Spinal cord (tissue), 10 donors: ENCODE measurements around the gene ARL5A. TPM values are rescaled to one million over a fixed set of nuclear protein-coding genes. Genes with fewer than 3 reads are reported as not detected.
"Not testable (repeated sequence)": the region's sequence is repeated elsewhere in the genome, so short reads cannot be mapped to it uniquely, and the experiment has no call there.

ENCODE experiments used
- DNase-seq, 6 donors: peaks; one replicate each; pipeline versions ENCODE4 v3.0.0 to v3.0.0-alpha.2; 2013 to 2015; ENCODE audit warnings: low spot score in 6 of 6, low read depth in 4 of 6
- H3K27ac ChIP-seq: one replicate; pipeline ENCODE4 v1.5.1; 2013; ENCODE audit warnings: low read depth, low read length, control low read depth
- H3K27me3 ChIP-seq: one replicate; pipeline ENCODE4 v1.6.1; 2013; ENCODE audit warnings: low read length; ENCODE audit not compliant: control insufficient read depth, insufficient read depth
- H3K36me3 ChIP-seq: one replicate; pipeline ENCODE4 v1.6.1; 2013; ENCODE audit warnings: low read length; ENCODE audit not compliant: control insufficient read depth, insufficient read depth
- H3K4me1 ChIP-seq: one replicate; pipeline ENCODE4 v1.6.1; 2013; ENCODE audit warnings: low read length; ENCODE audit not compliant: control insufficient read depth, insufficient read depth
- H3K4me3 ChIP-seq: one replicate; pipeline ENCODE4 v1.5.1; 2013; ENCODE audit warnings: low read depth, low read length, control low read depth
- H3K9me3 ChIP-seq: one replicate; pipeline ENCODE4 v1.6.1; 2013; ENCODE audit warnings: low read length; ENCODE audit not compliant: control insufficient read depth, insufficient read depth
- WGBS: methylation state at CpG from one replicate; pipeline ENCODE4 v1.1.5; 2013; ENCODE audit warnings: missing lambda C conversion rate; ENCODE audit not compliant: insufficient coverage; 5-methylcytosine and 5-hydroxymethylcytosine counted together
- polyA plus RNA-seq, 2 donors: library from polyadenylated mRNA; unstranded; fragments of 120-200 nt; gene quantifications; one replicate each; pipeline ENCODE4 v1.2.1, GENCODE V29; 2013; ENCODE audit not compliant: insufficient read length in 2 of 2
- total RNA-seq, 2 donors: library from RNA; depleted of rRNA in 1 of 2; stranded (reverse); fragments of 120-200 nt in 1 of 2; fragments of >200 nt in 1 of 2; gene quantifications; one replicate each; pipeline versions ENCODE4 v1.2.3 to v1.2.4, GENCODE V29; 2013 to 2014
- donor health status: healthy.

Gene ARL5A
- total and polyA plus RNA-seq, 4 donors: 28.6 to 107 (median 58.7) TPM

DNA sequence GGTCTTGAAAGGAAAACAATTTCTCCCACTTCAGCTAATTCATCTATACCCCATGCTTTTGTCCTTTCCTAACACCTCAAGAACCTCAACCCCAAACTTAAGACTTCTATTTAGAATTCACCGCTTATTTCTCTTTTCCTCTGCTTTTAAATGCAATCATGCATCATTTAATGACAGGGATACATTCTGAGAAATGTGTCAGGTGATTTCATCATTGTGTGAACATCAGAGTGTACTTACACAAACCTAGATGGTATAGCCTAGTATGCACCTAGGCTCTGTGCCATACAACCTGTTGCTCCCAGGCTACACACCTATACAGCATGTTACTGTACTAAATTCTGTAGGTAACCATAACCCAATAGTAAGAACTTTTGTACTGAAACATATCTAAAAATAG lies 22.9 kb downstream of the ARL5A start:
- DNase-seq: no peak
- H3K4me1 ChIP-seq: no peaks in the 10 kb centered on the region
- no CpG with 5 or more reads among the region's 1 CpG for WGBS
- H3K9me3 ChIP-seq: no peaks in the 10 kb centered on the region
- no peaks in the 10 kb centered on the region for H3K27me3 ChIP-seq
- H3K27ac ChIP-seq: no peak overlapping the region
- no peak overlapping the region for H3K4me3 ChIP-seq
- peaks cover 6% of the 10 kb centered on the region for H3K36me3 ChIP-seq

GRCh38 chr2:151803811-151804210 lies 24.4 kb downstream of the ARL5A start:
- no peaks in the 10 kb centered on the region for H3K4me1 ChIP-seq
- no peak overlapping the region for H3K27ac ChIP-seq
- H3K27me3 ChIP-seq: no peaks in the 10 kb centered on the region
- H3K9me3 ChIP-seq: no peaks in the 10 kb centered on the region
- no peak for DNase-seq
- H3K4me3 ChIP-seq: no peak overlapping the region
- H3K36me3 ChIP-seq: peaks cover 4% of the 10 kb centered on the region

DNA sequence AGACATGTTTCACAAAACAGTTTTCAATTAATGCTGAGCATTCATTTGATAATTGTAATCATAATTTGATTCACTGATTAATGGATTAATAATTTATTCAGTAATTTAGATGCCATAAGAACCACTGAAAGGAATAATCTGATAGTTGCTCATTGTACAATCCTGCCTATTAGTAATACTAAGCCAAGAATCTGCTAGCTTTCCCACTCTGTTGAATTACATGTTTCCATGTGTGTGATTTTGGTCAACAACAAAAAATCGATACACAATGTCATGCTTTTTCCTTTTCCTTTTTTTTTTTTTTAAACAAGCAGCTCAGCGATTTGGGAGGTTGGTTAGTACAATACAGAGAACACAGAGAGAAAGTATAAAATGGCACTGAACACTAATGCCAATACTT lies 25.9 kb downstream of the ARL5A start:
- no CpG with 5 or more reads among the region's 2 CpGs for WGBS
- H3K36me3 ChIP-seq: peaks cover 2% of the 10 kb centered on the region

GRCh38 chr2:151799886-151800292 lies 28.3 kb downstream of the ARL5A start:
- no peaks in the 10 kb centered on the region for H3K4me1 ChIP-seq
- H3K36me3 ChIP-seq: peaks cover 2% of the 10 kb centered on the region
- WGBS: 80% methylated on average over 1 of the region's 3 CpGs
- no peak for DNase-seq
- H3K27ac ChIP-seq: no peak overlapping the region
- no peaks in the 10 kb centered on the region for H3K27me3 ChIP-seq
- H3K4me3 ChIP-seq: no peak overlapping the region
- H3K9me3 ChIP-seq: no peaks in the 10 kb centered on the region

More for the DNA sequence above, 25.9 kb downstream of the ARL5A start:
- no peaks in the 10 kb centered on the region for H3K27me3 ChIP-seq
- no peak for DNase-seq
- no peaks in the 10 kb centered on the region for H3K9me3 ChIP-seq
- no peaks in the 10 kb centered on the region for H3K4me1 ChIP-seq
- no peak overlapping the region for H3K27ac ChIP-seq
- no peak overlapping the region for H3K4me3 ChIP-seq

DNA sequence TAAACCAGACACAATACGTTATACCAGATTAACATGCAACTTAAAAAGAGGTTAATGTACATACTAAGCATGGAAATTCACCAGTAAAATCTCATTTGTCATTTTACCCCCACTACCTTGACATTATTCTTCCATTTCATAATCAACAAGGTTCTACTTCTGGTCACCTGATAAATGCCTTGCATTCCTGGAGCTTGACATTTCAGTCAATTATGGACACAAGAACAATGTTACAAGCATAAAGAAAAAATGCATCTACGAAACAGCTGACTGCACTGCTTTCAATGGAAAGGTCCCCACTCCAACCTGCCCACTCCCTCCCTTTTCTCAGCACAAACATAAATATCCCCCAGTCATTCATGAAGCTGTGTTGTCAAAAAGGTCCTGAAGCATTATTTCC lies 31.4 kb downstream of the ARL5A start:
- H3K9me3 ChIP-seq: no peaks in the 10 kb centered on the region
- WGBS: 63% methylated on average over 1 of the region's 2 CpGs
- no peaks in the 10 kb centered on the region for H3K36me3 ChIP-seq
- no peaks in the 10 kb centered on the region for H3K4me1 ChIP-seq
- no peaks in the 10 kb centered on the region for H3K27me3 ChIP-seq
- DNase-seq: no peak
- no peak overlapping the region for H3K4me3 ChIP-seq
- H3K27ac ChIP-seq: no peak overlapping the region

- H3K27ac ChIP-seq: no peak overlapping the region
- no CpG with 5 or more reads among the region's 4 CpGs for WGBS
- H3K4me3 ChIP-seq: no peak overlapping the region
- DNase-seq: no peak
- no peaks in the 10 kb centered on the region for H3K4me1 ChIP-seq
- no peaks in the 10 kb centered on the region for H3K27me3 ChIP-seq
- no peaks in the 10 kb centered on the region for H3K9me3 ChIP-seq
- H3K36me3 ChIP-seq: no peaks in the 10 kb centered on the region
These were observed 32.5 kb downstream of the ARL5A start for GRCh38 chr2:151795646-151796240.

DNA sequence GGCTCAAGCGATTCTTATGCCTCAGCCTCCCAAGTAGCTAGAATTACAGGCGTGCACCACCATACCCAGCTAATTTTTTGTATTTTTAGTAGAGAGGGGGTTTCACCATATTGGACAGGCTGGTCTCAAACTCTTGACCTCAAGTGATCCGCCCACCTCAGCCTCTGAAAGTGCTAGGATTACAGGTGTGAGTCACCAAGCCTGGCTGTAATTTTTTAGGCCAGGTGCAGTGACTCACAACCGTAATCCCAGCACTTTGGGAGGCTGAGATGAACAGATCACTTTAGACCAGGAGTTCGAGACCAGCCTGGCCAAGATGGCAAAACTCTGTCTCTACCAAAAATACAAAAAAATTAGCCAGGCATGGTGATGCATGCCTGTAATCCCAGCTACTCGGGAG lies 33.8 kb downstream of the ARL5A start:
- 100% methylated on average over 2 of the region's 6 CpGs for WGBS

DNA sequence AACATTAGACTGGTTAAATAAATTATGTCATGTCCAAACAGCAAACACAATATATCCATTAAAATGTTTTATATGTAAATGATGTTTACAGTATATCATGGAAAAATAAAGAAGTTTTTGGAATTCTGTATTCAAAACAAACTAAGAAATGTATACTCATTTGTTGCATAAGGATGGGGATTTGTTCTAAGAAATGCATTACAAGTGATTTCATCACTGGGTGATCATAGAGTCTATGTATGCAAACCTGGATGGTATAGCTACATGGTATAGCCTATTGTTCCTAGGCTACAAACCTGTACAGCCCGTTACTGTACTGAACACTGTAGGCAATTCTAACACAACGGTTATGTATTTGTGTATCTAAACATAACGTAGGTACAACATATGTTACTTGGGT lies 35.1 kb downstream of the ARL5A start:
- H3K4me1 ChIP-seq: no peaks in the 10 kb centered on the region
- no peaks in the 10 kb centered on the region for H3K36me3 ChIP-seq
- no peaks in the 10 kb centered on the region for H3K27me3 ChIP-seq
- DNase-seq: no peak
- no peak overlapping the region for H3K27ac ChIP-seq
- H3K4me3 ChIP-seq: no peak overlapping the region
- WGBS: no CpG with 5 or more reads among the region's 3 CpGs
- no peaks in the 10 kb centered on the region for H3K9me3 ChIP-seq

More for the DNA sequence above, 33.8 kb downstream of the ARL5A start:
- H3K9me3 ChIP-seq, H3K36me3 ChIP-seq, DNase-seq, H3K4me1 ChIP-seq, H3K27me3 ChIP-seq, H3K4me3 ChIP-seq, H3K27ac ChIP-seq: not testable (repeated sequence)

- no peak for DNase-seq
- Histone ChIP-seq H3K4me1 (no peaks in the 10 kb centered on the region), H3K9me3 (no peaks in the 10 kb centered on the region), H3K36me3 (no peaks in the 10 kb centered on the region), H3K27me3 (no peaks in the 10 kb centered on the region), H3K4me3 (no peak overlapping the region), H3K27ac (no peak overlapping the region)
- 100% methylated on average over 1 of the region's 4 CpGs for WGBS
These were observed 35.6 kb downstream of the ARL5A start for GRCh38 chr2:151792589-151792988.

DNA sequence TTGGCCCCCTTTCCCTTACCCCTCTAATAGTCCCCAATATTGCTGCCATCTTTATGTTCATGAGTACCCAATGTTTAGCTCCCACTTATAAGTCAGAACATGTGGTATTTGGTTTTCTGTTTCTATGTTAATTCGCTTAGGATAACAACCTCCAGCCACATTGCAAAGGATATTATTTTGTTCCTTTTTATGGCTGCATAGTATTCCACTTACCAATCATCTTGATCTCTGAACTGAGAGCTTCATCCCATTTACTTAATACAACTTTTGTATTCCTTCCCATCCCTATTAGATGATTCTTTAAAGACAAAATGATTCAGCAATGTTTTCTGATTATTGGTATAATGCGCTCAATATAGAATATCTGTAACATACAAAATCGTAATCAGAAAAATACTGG lies 36.7 kb downstream of the ARL5A start:
- no peak for DNase-seq
- no peaks in the 10 kb centered on the region for H3K9me3 ChIP-seq
- WGBS: no CpG with 5 or more reads among the region's 3 CpGs
- no peaks in the 10 kb centered on the region for H3K36me3 ChIP-seq
- no peak overlapping the region for H3K4me3 ChIP-seq
- no peaks in the 10 kb centered on the region for H3K27me3 ChIP-seq
- H3K4me1 ChIP-seq: no peaks in the 10 kb centered on the region
- no peak overlapping the region for H3K27ac ChIP-seq
